HepG2 (cell line): ENCODE data around the gene SRSF12. TPM values are rescaled to one million over a fixed set of nuclear protein-coding genes. Genes with fewer than 3 reads are reported as not detected.
A peak's percentile ranks its signal among the peaks of the same experiment; 100 is the strongest.

Experiments
- ELF3 ChIP-seq: IDR thresholded peaks from 2 replicates; pipeline ENCODE4 v1.6.1; 2016; ENCODE audit warnings: missing genetic modification reagents, missing compliant biosample characterization
- HDAC1 ChIP-seq: sonication (generic); formaldehyde crosslinking; IDR thresholded peaks from 2 replicates; pipeline ENCODE4 v1.5.1; 2020; ENCODE audit warnings: mild to moderate bottlenecking, missing genetic modification reagents
- IRF2 ChIP-seq: IDR thresholded peaks from 2 replicates; pipeline ENCODE4 v1.6.1; 2018; ENCODE audit warnings: missing genetic modification reagents, missing compliant biosample characterization
- MXD4 ChIP-seq: IDR thresholded peaks from 2 replicates; pipeline ENCODE4 v1.6.1; 2016; ENCODE audit warnings: mild to moderate bottlenecking, missing biosample characterization, missing genetic modification reagents
- NCOA2 ChIP-seq: sonication (generic); formaldehyde crosslinking; IDR thresholded peaks from 2 replicates; pipeline ENCODE4 v1.8.0; 2022; ENCODE audit warnings: inconsistent platforms
- PAF1 ChIP-seq: IDR thresholded peaks from 2 replicates; pipeline ENCODE4 v1.6.1; 2016; ENCODE audit warnings: missing genetic modification reagents, missing compliant biosample characterization
- THAP11 ChIP-seq: IDR thresholded peaks from 2 replicates; pipeline ENCODE4 v1.6.1; 2016; ENCODE audit warnings: missing biosample characterization, missing genetic modification reagents
- TOE1 ChIP-seq: sonication (generic); formaldehyde crosslinking; IDR thresholded peaks from 2 replicates; pipeline ENCODE4 v1.4.0; 2020; ENCODE audit warnings: mild to moderate bottlenecking, missing genetic modification reagents
- ZNF207 ChIP-seq: fragments of 450-650 bp; IDR thresholded peaks from 2 replicates; pipeline ENCODE4 v1.6.1; 2016; ENCODE audit warnings: antibody characterized with exemption, borderline replicate concordance
- ZNF547 ChIP-seq: sonication (generic); formaldehyde crosslinking; IDR thresholded peaks from 2 replicates; pipeline ENCODE4 v1.5.1; 2020; ENCODE audit warnings: mild to moderate bottlenecking, missing genetic modification reagents
- polyA plus RNA-seq, 8 experiments: library from polyadenylated mRNA; depleted of rRNA in 3 of 8; stranded (reverse) in 7 of 8; unstranded in 1 of 8; fragments of >200 nt; fragmentation: Illumina TruSeq in 4 of 8; extraction: Trizol in 4 of 8; gene quantifications; 2 replicates each; pipeline versions ENCODE4 v1.2.1 to v1.2.3, GENCODE V29; 2011 to 2016; ENCODE audit warnings: low read depth in 4 of 8, missing spikeins in 1 of 8, mixed read lengths in 1 of 8; ENCODE audit not compliant: insufficient read depth in 1 of 8
- total RNA-seq, 5 experiments: library from RNA; depleted of rRNA; stranded (reverse); fragments of >200 nt; fragmentation: Illumina TruSeq; extraction: Trizol; gene quantifications; 2 replicates each; pipeline ENCODE4 v1.2.3, GENCODE V29; 2016; ENCODE audit warnings: low read depth in 1 of 5
- TF ChIP-seq, protein P1 (sequence below): sonication (generic); formaldehyde crosslinking; IDR thresholded peaks from 2 replicates; pipeline ENCODE4 v1.5.1; 2020; ENCODE audit warnings: mild to moderate bottlenecking, missing genetic modification reagents, moderate library complexity
- TF ChIP-seq, protein P2 (sequence below): sonication (generic); formaldehyde crosslinking; IDR thresholded peaks from 2 replicates; pipeline ENCODE4 v1.4.0; 2020; ENCODE audit warnings: missing genetic modification reagents, low read depth, mild to moderate bottlenecking, borderline replicate concordance
- TF ChIP-seq, protein P3 (sequence below): sonication (generic); formaldehyde crosslinking; IDR thresholded peaks from 2 replicates; pipeline ENCODE4 v1.5.1; 2020; ENCODE audit warnings: mild to moderate bottlenecking, missing genetic modification reagents, borderline replicate concordance
- TF ChIP-seq, protein P4 (sequence below): sonication (generic); formaldehyde crosslinking; IDR thresholded peaks from one replicate; pipeline ENCODE4 v1.5.1; 2020; ENCODE audit warnings: mild to moderate bottlenecking, missing genetic modification reagents; ENCODE audit errors: not compliant biosample characterization

SRSF12 gene
- total and polyA plus RNA-seq, 2 of the 13 experiments (the other 11 are each of a cell fraction or from before 2014, with no cell fraction given), result 1.7 to 1.9 TPM

DNA sequence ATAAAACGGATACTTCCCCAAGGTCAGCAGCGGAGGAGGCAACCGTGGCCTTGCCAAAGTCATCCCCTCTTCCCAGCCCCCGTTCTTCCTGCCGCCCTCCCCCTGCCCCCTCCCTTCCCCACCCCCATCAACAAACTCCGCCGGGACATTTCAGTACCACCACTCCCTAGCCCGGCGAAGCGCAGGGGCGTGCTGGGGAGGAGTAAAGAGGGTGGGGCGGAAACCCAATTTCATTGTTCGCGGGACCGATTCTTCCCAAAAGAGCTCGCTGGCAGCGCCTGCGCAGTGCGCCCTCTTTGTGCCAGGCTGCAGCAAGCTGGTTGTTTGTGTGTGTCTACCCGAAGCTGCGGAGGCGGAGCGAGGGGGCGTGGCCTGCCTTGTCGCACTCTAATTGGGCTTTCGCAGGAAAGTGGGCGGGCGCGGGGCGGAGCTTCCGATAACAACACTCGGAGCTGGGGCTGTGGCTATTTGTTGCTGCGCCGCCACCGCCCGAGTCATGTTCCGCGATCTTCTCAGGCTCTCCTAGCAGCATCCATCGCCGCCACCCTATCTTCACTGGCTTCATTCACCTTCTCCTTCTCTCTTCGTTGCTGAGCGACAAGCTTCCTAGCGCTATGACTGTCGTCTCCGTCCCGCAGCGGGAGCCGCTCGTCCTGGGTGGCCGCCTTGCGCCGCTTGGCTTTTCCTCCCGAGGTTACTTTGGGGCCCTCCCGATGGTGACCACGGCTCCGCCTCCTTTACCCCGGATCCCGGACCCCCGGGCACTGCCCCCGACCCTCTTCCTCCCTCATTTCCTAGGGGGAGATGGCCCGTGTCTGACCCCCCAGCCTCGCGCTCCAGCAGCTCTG lies 37.4 kb downstream of the SRSF12 start, which contains the start of gene PNRC1 (continued):
- TF ChIP-seq, protein P1, sequence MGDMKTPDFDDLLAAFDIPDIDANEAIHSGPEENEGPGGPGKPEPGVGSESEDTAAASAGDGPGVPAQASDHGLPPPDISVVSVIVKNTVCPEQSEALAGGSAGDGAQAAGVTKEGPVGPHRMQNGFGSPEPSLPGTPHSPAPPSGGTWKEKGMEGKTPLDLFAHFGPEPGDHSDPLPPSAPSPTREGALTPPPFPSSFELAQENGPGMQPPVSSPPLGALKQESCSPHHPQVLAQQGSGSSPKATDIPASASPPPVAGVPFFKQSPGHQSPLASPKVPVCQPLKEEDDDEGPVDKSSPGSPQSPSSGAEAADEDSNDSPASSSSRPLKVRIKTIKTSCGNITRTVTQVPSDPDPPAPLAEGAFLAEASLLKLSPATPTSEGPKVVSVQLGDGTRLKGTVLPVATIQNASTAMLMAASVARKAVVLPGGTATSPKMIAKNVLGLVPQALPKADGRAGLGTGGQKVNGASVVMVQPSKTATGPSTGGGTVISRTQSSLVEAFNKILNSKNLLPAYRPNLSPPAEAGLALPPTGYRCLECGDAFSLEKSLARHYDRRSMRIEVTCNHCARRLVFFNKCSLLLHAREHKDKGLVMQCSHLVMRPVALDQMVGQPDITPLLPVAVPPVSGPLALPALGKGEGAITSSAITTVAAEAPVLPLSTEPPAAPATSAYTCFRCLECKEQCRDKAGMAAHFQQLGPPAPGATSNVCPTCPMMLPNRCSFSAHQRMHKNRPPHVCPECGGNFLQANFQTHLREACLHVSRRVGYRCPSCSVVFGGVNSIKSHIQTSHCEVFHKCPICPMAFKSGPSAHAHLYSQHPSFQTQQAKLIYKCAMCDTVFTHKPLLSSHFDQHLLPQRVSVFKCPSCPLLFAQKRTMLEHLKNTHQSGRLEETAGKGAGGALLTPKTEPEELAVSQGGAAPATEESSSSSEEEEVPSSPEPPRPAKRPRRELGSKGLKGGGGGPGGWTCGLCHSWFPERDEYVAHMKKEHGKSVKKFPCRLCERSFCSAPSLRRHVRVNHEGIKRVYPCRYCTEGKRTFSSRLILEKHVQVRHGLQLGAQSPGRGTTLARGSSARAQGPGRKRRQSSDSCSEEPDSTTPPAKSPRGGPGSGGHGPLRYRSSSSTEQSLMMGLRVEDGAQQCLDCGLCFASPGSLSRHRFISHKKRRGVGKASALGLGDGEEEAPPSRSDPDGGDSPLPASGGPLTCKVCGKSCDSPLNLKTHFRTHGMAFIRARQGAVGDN (CRISPR knock-in tag), result peak; percentile 74
- 0 out of 2 replicates have a peak, but pooled peaks have one; percentile 32 for TF ChIP-seq ZNF547 (CRISPR knock-in tag)
- TF ChIP-seq IRF2 (CRISPR knock-in tag), result peak; percentile 80
- TF ChIP-seq PAF1 (CRISPR knock-in tag), result no peak
- TF ChIP-seq THAP11, result peak; percentile 65
- peak; percentile 62 for TF ChIP-seq HDAC1 (CRISPR knock-in tag)
- TF ChIP-seq, protein P2, sequence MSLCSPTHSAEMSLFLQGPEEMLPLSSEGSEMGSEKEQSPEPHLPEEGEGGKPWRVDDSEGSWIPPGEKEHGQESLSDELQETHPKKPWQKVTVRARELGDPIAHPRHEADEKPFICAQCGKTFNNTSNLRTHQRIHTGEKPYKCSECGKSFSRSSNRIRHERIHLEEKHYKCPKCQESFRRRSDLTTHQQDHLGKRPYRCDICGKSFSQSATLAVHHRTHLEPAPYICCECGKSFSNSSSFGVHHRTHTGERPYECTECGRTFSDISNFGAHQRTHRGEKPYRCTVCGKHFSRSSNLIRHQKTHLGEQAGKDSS (CRISPR knock-in tag), result no peak
- TF ChIP-seq TOE1 (CRISPR knock-in tag), result no peak
- TF ChIP-seq, protein P3, sequence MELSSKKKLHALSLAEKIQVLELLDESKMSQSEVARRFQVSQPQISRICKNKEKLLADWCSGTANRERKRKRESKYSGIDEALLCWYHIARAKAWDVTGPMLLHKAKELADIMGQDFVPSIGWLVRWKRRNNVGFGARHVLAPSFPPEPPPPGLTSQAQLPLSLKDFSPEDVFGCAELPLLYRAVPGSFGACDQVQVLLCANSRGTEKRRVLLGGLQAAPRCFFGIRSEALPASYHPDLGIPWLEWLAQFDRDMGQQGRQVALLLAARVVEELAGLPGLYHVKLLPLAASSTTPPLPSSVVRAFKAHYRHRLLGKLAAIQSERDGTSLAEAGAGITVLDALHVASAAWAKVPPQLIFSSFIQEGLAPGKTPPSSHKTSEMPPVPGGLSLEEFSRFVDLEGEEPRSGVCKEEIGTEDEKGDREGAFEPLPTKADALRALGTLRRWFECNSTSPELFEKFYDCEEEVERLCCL, result no peak
- TF ChIP-seq ELF3 (CRISPR knock-in tag), result peak; percentile 74
- no peak for TF ChIP-seq ZNF207
- peak; percentile 89 for TF ChIP-seq MXD4 (CRISPR knock-in tag)
- TF ChIP-seq NCOA2, result peak; percentile 55; the same call in 1 of the 2 replicates
- TF ChIP-seq, protein P4, sequence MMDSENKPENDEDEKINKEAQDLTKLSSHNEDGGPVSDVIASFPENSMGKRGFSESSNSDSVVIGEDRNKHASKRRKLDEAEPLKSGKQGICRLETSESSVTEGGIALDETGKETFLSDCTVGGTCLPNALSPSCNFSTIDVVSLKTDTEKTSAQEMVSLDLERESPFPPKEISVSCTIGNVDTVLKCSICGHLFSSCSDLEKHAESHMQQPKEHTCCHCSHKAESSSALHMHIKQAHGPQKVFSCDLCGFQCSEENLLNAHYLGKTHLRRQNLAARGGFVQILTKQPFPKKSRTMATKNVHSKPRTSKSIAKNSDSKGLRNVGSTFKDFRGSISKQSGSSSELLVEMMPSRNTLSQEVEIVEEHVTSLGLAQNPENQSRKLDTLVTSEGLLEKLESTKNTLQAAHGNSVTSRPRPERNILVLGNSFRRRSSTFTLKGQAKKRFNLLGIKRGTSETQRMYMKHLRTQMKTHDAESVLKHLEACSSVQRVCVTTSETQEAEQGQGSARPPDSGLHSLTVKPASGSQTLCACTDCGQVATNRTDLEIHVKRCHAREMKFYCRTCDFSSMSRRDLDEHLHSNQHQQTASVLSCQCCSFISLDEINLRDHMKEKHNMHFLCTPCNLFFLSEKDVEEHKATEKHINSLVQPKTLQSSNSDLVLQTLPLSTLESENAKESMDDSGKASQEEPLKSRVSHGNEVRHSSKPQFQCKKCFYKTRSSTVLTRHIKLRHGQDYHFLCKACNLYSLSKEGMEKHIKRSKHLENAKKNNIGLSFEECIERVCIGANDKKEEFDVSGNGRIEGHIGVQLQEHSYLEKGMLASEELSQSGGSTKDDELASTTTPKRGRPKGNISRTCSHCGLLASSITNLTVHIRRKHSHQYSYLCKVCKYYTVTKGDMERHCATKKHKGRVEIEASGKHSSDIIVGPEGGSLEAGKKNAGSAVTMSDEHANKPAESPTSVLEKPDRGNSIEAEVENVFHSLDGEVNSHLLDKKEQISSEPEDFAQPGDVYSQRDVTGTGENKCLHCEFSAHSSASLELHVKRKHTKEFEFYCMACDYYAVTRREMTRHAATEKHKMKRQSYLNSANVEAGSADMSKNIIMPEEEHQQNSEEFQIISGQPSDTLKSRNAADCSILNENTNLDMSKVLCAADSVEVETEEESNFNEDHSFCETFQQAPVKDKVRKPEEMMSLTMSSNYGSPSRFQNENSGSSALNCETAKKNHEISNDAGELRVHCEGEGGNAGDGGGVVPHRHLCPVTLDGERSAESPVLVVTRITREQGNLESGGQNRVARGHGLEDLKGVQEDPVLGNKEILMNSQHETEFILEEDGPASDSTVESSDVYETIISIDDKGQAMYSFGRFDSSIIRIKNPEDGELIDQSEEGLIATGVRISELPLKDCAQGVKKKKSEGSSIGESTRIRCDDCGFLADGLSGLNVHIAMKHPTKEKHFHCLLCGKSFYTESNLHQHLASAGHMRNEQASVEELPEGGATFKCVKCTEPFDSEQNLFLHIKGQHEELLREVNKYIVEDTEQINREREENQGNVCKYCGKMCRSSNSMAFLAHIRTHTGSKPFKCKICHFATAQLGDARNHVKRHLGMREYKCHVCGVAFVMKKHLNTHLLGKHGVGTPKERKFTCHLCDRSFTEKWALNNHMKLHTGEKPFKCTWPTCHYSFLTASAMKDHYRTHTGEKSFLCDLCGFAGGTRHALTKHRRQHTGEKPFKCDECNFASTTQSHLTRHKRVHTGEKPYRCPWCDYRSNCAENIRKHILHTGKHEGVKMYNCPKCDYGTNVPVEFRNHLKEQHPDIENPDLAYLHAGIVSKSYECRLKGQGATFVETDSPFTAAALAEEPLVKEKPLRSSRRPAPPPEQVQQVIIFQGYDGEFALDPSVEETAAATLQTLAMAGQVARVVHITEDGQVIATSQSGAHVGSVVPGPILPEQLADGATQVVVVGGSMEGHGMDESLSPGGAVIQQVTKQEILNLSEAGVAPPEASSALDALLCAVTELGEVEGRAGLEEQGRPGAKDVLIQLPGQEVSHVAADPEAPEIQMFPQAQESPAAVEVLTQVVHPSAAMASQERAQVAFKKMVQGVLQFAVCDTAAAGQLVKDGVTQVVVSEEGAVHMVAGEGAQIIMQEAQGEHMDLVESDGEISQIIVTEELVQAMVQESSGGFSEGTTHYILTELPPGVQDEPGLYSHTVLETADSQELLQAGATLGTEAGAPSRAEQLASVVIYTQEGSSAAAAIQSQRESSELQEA, result peak; percentile 78
